Endodermal cell (in vitro differentiated cells): ENCODE results near the gene PXDN. TPM values are rescaled to one million over a fixed set of nuclear protein-coding genes. Genes with fewer than 3 reads are reported as not detected.

ENCODE experiments used
- DNase-seq: peaks from one replicate; pipeline ENCODE4 v3.0.0-alpha.2; 2017
- H3K27ac ChIP-seq: 2 replicates; pipeline ENCODE4 v1.5.1; 2013; ENCODE audit warnings: mild to moderate bottlenecking, low read depth, low read length, moderate library complexity
- H3K27me3 ChIP-seq: 2 replicates; pipeline ENCODE4 v1.6.1; 2013; ENCODE audit warnings: mild to moderate bottlenecking, low read length, moderate library complexity; ENCODE audit not compliant: insufficient read depth, control insufficient read depth, poor library complexity, severe bottlenecking
- H3K36me3 ChIP-seq: 2 replicates; pipeline ENCODE4 v1.7.0; 2013; ENCODE audit warnings: mild to moderate bottlenecking, low read length, moderate library complexity; ENCODE audit not compliant: control insufficient read depth, insufficient read depth
- H3K4me1 ChIP-seq: one replicate; pipeline ENCODE4 v1.7.0; 2013; ENCODE audit warnings: low read length; ENCODE audit not compliant: control insufficient read depth, insufficient read depth
- H3K4me3 ChIP-seq: 2 replicates; pipeline ENCODE4 v1.5.1; 2013; ENCODE audit warnings: mild to moderate bottlenecking, low read length, moderate library complexity
- H3K9ac ChIP-seq: 2 replicates; pipeline ENCODE4 v1.6.1; 2013; ENCODE audit warnings: mild to moderate bottlenecking, low read length, moderate library complexity; ENCODE audit not compliant: poor library complexity, severe bottlenecking; ENCODE audit errors: extremely low read depth
- H3K9me3 ChIP-seq: 2 replicates; pipeline ENCODE4 v1.6.1; 2013; ENCODE audit warnings: mild to moderate bottlenecking, low read length, moderate library complexity; ENCODE audit not compliant: control insufficient read depth
- H3K27ac Mint-ChIP-seq: 2 replicates; pipeline ENCODE4 v1.8.0; 2020; ENCODE audit warnings: mixed read lengths
- H3K27me3 Mint-ChIP-seq: 2 replicates; pipeline ENCODE4 v1.8.0; 2021; ENCODE audit warnings: mild to moderate bottlenecking, mixed read lengths; ENCODE audit not compliant: insufficient read depth
- H3K36me3 Mint-ChIP-seq: 2 replicates; pipeline ENCODE4 v1.8.0; 2020; ENCODE audit warnings: low read depth, mixed read lengths
- H3K4me1 Mint-ChIP-seq: 2 replicates; pipeline ENCODE4 v1.8.0; 2020; ENCODE audit warnings: mixed read lengths
- H3K4me3 Mint-ChIP-seq: 2 replicates; pipeline ENCODE4 v1.8.0; 2020; ENCODE audit warnings: mild to moderate bottlenecking, moderate library complexity, mixed read lengths
- H3K9me3 Mint-ChIP-seq: 2 replicates; pipeline ENCODE4 v1.8.0; 2020; ENCODE audit warnings: mild to moderate bottlenecking, mixed read lengths
- CTCF ChIP-seq: fragments of 200-600 bp; sonication (generic); conservative IDR thresholded peaks from 2 replicates; pipeline ENCODE4 v1.5.0; 2021; ENCODE audit warnings: antibody characterized with exemption, mild to moderate bottlenecking
- WGBS, 2 experiments: methylation state at CpG; one replicate each; pipeline versions ENCODE4 v1.1.5 to v1.1.7; 2013; ENCODE audit warnings: missing lambda C conversion rate in 2 of 2, mixed read lengths in 1 of 2; ENCODE audit not compliant: insufficient coverage in 1 of 2, insufficient read length in 1 of 2; 5-methylcytosine and 5-hydroxymethylcytosine counted together
- total RNA-seq, 2 donors: library from RNA; stranded (reverse); fragmentation: NEBNext Ultra II Directional in 1 of 2; extraction: Animal tissue kit (Norgen Biotek cat#: 25700) in 1 of 2; gene quantifications; 2 replicates in 1 of 2; 3 replicates in 1 of 2; pipeline ENCODE4 v1.2.1, GENCODE V29; 2021

PXDN gene
- total RNA-seq, 2 donors from 2014 or later, result 212 to 247 TPM

DNA sequence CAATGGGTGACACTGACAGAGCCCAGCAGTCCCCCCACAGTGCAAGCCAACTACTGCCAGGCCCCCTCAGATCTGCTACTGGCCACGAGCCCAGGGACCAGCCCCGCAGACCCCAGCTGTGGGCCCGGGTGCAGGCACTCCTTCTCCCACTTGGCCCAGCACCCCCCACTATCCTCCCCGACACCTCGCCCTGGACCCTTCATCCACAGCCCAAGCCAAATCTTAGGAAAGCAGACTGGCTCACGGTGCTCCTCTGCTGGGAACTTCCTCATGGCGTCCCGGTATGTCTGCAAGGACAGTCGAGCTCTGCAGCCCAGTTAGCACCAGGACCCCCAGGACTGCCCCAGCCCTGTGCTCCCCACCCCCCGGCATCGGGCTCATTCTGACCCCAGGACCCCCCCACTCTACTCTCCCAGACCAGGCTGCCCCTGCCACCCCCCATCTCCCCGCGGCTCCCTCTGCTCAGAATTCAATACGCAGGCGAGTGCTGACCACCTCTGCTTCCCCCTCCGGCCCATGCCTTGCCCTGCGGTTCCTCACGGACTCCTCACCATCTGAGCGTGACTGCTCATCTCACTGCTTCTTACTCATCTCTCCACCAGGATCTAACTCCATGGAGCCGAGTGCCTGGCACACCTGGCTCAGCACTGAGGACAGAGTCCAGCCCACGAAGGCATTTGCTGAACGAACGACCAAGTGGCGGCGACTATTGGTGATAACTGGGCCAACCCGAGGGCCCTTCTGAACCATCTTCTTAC, 85.7 kb downstream of the PXDN start:
- TF ChIP-seq CTCF, result no peak
- Histone ChIP-seq H3K27ac (no peak overlapping the region), H3K4me1 (no peaks in the 10 kb centered on the region), H3K9me3 (no peaks in the 10 kb centered on the region), H3K9ac (no peak overlapping the region), H3K36me3 (peaks cover 70% of the 10 kb centered on the region), H3K27me3 (no peaks in the 10 kb centered on the region), H3K4me3 (no peak overlapping the region)
- H3K27me3 Mint-ChIP-seq, result no peaks in the 10 kb centered on the region
- peak overlapping the region; percentile 28 for H3K27ac Mint-ChIP-seq
- DNase-seq, result peak; percentile 52
- no peaks in the 10 kb centered on the region for H3K9me3 Mint-ChIP-seq
- H3K4me3 Mint-ChIP-seq, result no peak overlapping the region
- peaks cover 43% of the 10 kb centered on the region for H3K36me3 Mint-ChIP-seq
- H3K4me1 Mint-ChIP-seq, result no peaks in the 10 kb centered on the region
- 94 to 97% methylated on average over 17 to 24 of the region's 26 CpGs for WGBS, 2 experiments

GRCh38 chr2:1656961-1657841, 87.1 kb downstream of the PXDN start:
- Mint-ChIP-seq H3K9me3 (no peaks in the 10 kb centered on the region), H3K4me3 (no peak overlapping the region), H3K27me3 (no peaks in the 10 kb centered on the region), H3K36me3 (peaks cover 46% of the 10 kb centered on the region), H3K4me1 (no peaks in the 10 kb centered on the region), H3K27ac (no peak overlapping the region)
- Histone ChIP-seq H3K4me3 (no peak overlapping the region), H3K9ac (no peak overlapping the region), H3K36me3 (peaks cover 70% of the 10 kb centered on the region), H3K9me3 (no peaks in the 10 kb centered on the region), H3K27me3 (no peaks in the 10 kb centered on the region), H3K27ac (no peak overlapping the region), H3K4me1 (no peaks in the 10 kb centered on the region)
- peak; percentile 86 for DNase-seq
- peak; percentile 34 for TF ChIP-seq CTCF
- WGBS, 2 experiments, result 74 to 75% methylated on average over 3 to 7 of the region's 7 CpGs

DNA sequence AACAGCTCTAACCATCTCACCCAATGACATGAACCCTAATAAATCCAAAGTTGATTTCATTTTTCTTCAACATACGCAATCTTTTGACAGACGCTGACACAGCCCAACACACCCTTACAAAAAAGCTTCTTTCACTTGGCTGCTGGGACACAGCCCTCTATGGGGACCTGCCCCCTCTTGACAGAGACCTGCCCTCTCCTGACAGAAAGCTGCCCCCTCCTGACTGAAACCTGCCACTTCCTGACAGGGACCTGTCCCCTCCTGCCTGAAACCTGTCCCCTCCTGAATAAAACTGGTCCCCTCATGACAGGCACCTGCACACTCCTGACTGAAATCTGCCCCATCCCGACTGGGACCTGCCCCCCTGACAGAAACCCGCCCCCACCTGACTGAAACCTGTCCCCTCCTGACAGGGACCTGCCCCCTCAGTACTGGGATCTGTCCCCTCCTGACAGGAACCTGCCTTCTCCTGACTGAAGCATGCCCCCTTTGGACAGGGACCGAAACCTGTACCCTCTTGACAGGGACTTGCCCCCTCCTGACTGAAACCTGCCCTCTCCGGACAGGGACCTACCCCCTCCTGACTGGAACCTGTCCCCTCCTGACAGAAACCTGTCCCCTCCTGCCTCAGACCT, 87.9 kb downstream of the PXDN start:
- Histone ChIP-seq H3K4me3 (no peak overlapping the region), H3K9ac (no peak overlapping the region), H3K4me1 (no peaks in the 10 kb centered on the region), H3K36me3 (peaks cover 69% of the 10 kb centered on the region), H3K27ac (no peak overlapping the region), H3K27me3 (no peaks in the 10 kb centered on the region), H3K9me3 (no peaks in the 10 kb centered on the region)
- peak; percentile 74 for DNase-seq
- Mint-ChIP-seq H3K36me3 (peaks cover 47% of the 10 kb centered on the region), H3K27me3 (no peaks in the 10 kb centered on the region), H3K4me1 (no peaks in the 10 kb centered on the region), H3K9me3 (no peaks in the 10 kb centered on the region), H3K4me3 (no peak overlapping the region), H3K27ac (no peak overlapping the region)
- peak; percentile 43 for TF ChIP-seq CTCF
- WGBS, 2 experiments, result 86 to 100% methylated on average over 3 to 6 of the region's 6 CpGs
